AG04449 (cell line): ENCODE results near the gene SULF2.

Experiments used
- CTCF ChIA-PET: fragments of 350-600 bp; formaldehyde crosslinking; extraction: SDS; loops from one replicate; lab custom pipeline; 2021; ENCODE audit warnings: antibody characterized with exemption; lab: Yijun Ruan, JAX
- POLR2A ChIA-PET: fragments of 400-600, 350-600 bp; formaldehyde crosslinking; extraction: SDS; loops from one replicate; lab custom pipeline; 2020; ENCODE audit warnings: antibody characterized with exemption, inconsistent platforms; lab: Yijun Ruan, JAX
- DNase-seq: peaks from one replicate; pipeline ENCODE4 v3.0.0-alpha.2; 2010; ENCODE audit warnings: low read depth, low spot score
- H3K4me3 ChIP-seq: 2 replicates; pipeline ENCODE4 v1.5.1; 2011; ENCODE audit warnings: low read depth, mild to moderate bottlenecking, control low read depth, low read length
- TF ChIP-seq, protein P1 (sequence below): IDR thresholded peaks from one replicate; pipeline ENCODE4 v1.5.1; 2011; ENCODE audit warnings: mild to moderate bottlenecking, moderate library complexity, low read length, control low read depth, inconsistent platforms; ENCODE audit not compliant: insufficient read depth; ENCODE audit errors: missing control alignments

Gene SULF2

DNA sequence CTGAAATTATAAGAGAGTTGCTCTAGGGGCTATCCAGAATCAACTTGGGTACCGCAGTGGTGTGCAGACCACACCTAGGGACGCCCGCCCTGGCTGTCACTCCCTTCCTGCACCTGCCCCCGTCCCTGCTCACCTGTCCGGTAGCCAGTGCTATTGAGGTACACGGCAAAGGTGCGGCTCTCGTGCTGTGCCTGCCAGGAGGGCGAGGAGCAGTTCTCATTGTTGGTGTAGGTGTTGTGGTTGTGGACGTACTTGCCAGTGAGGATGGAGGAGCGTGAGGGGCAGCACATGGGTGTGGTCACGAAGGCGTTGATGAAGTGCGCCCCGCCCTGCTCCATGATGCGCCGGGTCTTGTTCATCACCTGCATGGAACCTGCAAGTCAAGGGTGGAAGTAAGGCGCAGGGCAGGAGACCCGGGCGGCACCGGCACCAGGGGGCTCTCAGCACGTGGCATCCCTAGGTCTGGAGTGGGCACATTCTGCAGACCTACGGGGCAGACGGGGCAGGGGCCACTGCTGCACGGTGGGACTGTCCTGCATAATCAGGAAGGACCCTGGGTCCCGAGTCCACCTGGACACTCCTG is 48.6 kb downstream of the SULF2 start:
- ChIA-PET POLR2A (no interaction called here), CTCF (no interaction called here)
- no peak overlapping the region for H3K4me3 ChIP-seq
- TF ChIP-seq, protein P1, sequence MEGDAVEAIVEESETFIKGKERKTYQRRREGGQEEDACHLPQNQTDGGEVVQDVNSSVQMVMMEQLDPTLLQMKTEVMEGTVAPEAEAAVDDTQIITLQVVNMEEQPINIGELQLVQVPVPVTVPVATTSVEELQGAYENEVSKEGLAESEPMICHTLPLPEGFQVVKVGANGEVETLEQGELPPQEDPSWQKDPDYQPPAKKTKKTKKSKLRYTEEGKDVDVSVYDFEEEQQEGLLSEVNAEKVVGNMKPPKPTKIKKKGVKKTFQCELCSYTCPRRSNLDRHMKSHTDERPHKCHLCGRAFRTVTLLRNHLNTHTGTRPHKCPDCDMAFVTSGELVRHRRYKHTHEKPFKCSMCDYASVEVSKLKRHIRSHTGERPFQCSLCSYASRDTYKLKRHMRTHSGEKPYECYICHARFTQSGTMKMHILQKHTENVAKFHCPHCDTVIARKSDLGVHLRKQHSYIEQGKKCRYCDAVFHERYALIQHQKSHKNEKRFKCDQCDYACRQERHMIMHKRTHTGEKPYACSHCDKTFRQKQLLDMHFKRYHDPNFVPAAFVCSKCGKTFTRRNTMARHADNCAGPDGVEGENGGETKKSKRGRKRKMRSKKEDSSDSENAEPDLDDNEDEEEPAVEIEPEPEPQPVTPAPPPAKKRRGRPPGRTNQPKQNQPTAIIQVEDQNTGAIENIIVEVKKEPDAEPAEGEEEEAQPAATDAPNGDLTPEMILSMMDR = no peak
- no peak for DNase-seq

- POLR2A ChIA-PET = no interaction called here
- DNase-seq = no peak
These were observed 49.6 kb downstream of the SULF2 start for GRCh38 chr20:47735412-47736400.

GRCh38 chr20:47734870-47735269 is 50.4 kb downstream of the SULF2 start:
- CTCF ChIA-PET = interaction anchor here (1.0 kb wide), 1 partner anchor 9 kb away, joined by 8 read pairs; no protein-coding TSS in a partner anchor
- DNase-seq = no peak
- H3K4me3 ChIP-seq = no peak overlapping the region
- TF ChIP-seq, protein P1 = no peak
- POLR2A ChIA-PET = no interaction called here

More at GRCh38 chr20:47735412-47736400, 49.6 kb downstream of the SULF2 start:
- CTCF ChIA-PET = interaction anchor here (1.0 kb wide), 2 partner anchors 10 to 885 kb away, joined by 3 to 8 read pairs; no protein-coding TSS in a partner anchor
- TF ChIP-seq, protein P1 = no peak
- H3K4me3 ChIP-seq = no peak overlapping the region

DNA sequence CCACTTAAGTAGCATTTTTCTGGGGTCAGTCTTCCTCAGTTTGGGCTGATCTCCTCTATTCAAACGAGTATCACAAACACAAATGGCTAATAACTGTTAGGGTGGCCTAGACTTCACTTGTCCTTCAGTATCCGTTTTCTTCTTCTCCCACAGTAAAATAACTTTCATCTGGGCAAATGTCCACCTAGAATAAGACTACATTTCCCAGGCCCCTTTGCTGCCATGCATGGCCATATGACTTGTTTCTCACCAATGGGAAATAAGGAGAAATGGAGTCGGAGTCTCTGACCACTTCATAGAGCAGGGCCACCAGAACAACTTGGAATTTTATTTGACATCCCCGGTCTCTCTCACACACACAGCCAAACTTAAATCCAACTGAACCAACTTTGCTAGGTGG is 51.4 kb downstream of the SULF2 start:
- ChIA-PET CTCF (no interaction called here), POLR2A (no interaction called here)
- TF ChIP-seq, protein P1 = no peak
- no peak for DNase-seq
- no peak overlapping the region for H3K4me3 ChIP-seq

GRCh38 chr20:47730744-47731143 is 54.5 kb downstream of the SULF2 start:
- no peak for DNase-seq
- POLR2A ChIA-PET = no interaction called here
- H3K4me3 ChIP-seq = no peak overlapping the region
- CTCF ChIA-PET = interaction anchor here (1.0 kb wide), 1 partner anchor 890 kb away, joined by 4 read pairs; no protein-coding TSS in a partner anchor
- TF ChIP-seq, protein P1 = no peak

DNA sequence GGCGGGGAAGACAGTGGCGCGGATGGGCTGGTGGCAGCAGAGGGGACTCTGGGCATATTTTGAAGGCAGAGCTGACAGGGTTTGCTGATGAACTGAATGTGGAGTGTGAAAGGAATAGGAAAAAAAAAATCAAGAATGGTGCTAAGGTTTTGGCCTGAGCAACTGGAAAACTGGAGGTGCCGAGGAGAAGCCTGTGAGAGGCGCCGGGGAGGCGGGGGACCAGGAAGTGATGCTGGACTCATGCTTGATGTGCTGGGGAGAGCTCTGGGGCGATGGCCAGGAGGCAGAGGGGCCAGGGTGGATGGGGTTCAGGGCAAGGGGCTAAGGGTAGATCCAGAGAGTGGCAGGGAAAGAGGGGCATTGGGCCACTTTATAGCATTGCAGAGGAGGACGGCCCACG is 55.8 kb downstream of the SULF2 start:
- ChIA-PET POLR2A (no interaction called here), CTCF (interaction anchor here (1.2 to 1.3 kb wide), 2 partner anchors 9 to 891 kb away, joined by 3 to 5 read pairs; no protein-coding TSS in a partner anchor)
- TF ChIP-seq, protein P1 = no peak
- H3K4me3 ChIP-seq = no peak overlapping the region
- DNase-seq = no peak
